GM19351 (cell line): Measurements from ENCODE around the gene TBC1D4.
"Not testable (repeated sequence)": the region's sequence is repeated elsewhere in the genome, so short reads cannot be mapped to it uniquely, and the experiment has no call there.

Experiments
- ATAC-seq: cut with Tn5 transposase; IDR thresholded peaks from one replicate; pipeline ENCODE4 v1.9.1; 2021; ENCODE audit warnings: mild to moderate bottlenecking, moderate library complexity; ENCODE audit not compliant: unreplicated experiment

The TBC1D4 gene

GRCh38 chr13:75365724-75366173 is 116.2 kb downstream of the TBC1D4 start:
- ATAC-seq: peak; percentile 94

- ATAC-seq: no peak
Measured at GRCh38 chr13:75364131-75364713, 117.7 kb downstream of the TBC1D4 start.

- no peak for ATAC-seq
Measured at GRCh38 chr13:75363371-75363770, 118.6 kb downstream of the TBC1D4 start.

GRCh38 chr13:75362026-75362425 is 119.9 kb downstream of the TBC1D4 start:
- ATAC-seq: no peak

DNA sequence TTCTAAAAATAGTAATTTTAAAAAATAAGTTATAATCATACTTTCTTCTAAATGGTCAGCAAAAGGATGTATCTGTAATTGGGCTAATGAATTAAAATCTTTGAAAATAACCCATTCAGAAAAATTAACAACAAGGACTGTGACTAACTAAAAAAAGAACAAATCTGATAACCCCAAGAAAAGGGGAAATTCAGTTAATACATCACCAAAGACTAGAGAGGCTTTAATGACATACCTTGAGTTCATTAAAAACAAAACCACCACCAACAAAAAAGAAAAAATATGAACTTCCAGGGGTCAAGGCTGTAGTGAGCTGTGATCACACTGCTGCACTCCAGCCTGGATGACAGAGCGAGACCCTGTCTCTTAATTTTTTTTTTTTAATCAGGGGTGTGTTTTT is 121.8 kb downstream of the TBC1D4 start:
- no peak for ATAC-seq

DNA sequence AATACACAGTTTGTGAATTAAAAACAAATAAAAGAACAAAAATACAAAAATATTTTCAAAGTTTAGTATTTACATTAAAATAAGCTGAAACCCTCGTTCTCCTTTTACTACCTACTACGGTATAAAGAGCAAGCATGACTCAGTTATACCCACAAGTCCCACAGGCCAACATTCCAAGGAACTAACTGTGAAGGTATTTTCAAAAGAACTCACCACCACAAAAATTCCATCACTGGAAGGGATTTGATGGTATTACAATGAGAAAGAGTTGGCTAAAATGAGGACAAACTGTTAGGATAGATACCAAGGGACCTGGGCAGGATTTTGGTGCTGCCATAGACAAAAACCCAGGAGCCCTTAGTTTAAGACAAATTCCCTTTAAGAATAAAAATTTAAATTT is 122.7 kb downstream of the TBC1D4 start:
- ATAC-seq: no peak

DNA sequence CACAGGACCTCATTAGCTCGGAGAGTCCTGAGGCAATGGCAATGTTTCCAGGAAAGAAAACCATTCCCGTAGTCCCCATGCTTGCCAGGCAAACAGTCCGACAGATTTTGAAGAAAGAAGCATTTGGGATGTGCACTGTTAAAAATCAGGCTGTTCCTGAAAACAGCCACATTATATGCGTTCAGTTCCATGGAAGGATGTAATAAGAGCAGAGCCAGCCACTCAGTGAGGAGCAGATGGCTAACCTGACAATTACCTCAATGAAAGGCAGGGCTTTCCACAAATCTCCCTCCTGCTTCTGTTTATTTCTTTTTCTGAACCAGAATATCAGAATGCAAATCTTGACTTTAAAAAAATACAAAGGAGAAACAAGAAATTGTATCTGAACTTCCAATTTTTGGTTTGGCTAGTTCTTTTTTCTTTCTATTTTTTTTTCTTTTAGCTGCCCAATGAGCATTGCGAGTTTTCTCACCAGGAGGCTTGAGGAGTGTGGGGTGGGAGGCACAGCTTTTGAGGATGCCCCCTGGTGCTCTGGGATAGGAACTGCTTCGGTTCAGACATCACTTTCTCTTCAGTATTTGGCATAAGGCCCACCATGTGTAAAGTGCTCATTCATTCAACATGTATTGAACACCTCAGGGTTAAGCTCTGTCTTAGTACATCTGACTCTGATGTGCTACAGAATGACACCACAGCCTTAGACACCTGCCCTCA is 124.2 kb downstream of the TBC1D4 start:
- peak; percentile 98 for ATAC-seq

GRCh38 chr13:75356421-75356820 is 125.5 kb downstream of the TBC1D4 start:
- no peak for ATAC-seq

DNA sequence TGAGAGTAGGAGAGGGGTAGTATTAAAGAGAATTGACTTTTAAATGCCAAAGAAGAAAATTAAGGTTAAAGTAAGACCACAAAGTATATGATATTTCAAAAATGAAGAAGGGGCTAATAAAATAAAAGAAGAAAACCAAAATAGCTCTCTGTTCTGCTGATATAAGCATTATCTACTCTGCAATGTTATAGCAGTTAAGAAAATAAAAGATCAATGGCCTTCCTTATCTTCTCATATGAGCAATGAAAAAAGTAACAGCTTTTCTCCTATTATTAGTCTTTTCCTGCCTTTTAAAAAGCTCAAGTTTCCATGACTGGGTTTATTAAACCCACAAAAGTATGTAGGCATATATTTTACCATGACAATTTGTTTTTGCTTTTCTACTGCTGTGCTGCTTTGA is 126.4 kb downstream of the TBC1D4 start:
- no peak for ATAC-seq

- no peak for ATAC-seq
Measured at GRCh38 chr13:75353781-75354193, 128.2 kb downstream of the TBC1D4 start.

DNA sequence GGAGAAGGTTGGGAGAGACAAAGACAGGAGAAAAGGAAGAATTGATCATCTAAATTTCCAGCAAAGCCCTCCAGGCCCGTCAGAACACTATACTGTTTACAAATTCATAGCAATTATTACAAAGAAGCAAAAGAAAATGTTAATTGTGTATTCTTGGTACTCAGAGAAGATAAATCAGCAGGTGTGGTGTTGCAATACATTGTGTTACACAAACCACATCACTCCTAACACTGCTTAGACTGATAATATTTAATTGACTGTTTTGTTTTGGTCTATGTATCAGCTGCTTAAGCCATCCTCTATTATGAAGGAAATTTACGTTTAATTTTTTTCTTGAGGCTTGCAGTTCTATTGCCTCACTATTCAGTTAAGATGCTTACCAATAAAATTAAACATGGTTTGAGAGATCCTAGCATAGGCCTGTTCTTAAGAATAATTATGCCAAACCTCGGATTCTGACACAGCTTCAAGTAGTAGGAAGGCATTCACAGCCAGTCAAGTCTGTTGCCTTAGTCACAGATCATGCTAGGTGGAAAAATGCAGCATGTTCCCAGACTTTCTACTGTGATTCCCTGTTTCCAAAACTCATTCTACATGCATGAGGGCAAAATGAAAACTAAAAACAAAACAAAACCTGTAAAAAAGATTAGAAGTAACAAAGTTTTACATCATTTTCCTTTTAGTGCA is 129.2 kb downstream of the TBC1D4 start:
- ATAC-seq: no peak

DNA sequence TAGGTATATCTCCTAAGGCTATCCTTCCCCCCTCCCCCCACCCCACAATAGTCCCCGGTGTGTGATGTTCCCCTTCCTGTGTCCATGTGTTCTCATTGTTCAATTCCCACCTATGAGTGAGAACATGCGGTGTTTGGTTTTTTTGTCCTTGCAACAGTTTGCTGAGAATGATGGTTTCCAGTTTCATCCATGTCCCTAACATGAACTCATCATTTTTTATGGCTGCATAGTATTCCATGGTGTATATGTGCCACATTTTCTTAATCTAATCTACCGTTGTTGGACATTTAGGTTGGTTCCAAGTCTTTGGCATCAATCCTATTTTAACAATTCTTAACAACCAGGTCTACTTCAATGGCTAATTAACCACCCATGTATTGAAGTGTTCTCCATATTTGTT is 130.4 kb downstream of the TBC1D4 start:
- not testable (repeated sequence) for ATAC-seq

DNA sequence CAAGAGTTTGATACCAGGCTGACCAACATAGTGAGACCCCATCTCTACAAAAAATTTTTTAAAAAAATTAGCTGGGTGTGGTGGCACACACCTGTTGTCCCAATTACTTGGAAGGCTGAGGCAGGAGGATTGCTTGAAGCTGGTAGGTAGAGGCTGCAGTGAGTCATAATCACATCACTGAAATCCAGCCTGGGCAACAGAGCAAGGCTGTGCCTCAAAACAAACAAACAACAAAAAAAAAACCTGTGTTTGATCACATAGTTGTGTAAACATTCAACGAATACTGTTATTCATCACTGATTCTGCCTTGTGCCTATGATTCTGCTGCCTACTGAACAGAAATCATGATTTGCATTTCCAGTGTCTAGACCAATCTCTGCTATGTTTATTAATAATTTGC is 134.0 kb downstream of the TBC1D4 start:
- no peak for ATAC-seq

GRCh38 chr13:75347457-75347856 is 134.5 kb downstream of the TBC1D4 start:
- no peak for ATAC-seq

- ATAC-seq: no peak
Measured at GRCh38 chr13:75345193-75345592, 136.8 kb downstream of the TBC1D4 start.

DNA sequence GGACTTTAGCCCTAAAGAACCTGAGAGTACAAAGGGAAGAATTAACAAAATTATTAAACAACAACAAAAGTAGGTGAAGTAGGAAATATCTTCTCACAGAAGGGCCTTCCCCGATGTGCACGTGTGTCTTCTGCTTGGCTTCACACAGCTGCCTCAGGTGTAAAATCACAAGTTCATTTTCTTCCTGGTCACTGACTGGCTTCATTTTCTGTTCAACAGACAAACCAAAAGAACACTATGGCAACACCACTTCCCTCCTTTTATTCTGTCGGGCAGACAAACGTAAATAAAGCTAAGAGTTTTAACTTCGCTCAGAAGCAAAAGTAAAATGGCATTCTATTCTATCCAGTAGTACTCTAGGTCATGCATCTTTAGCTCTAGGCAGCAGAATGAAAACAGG is 140.9 kb downstream of the TBC1D4 start:
- peak; percentile 98 for ATAC-seq

GRCh38 chr13:75339635-75340374 is 142.2 kb downstream of the TBC1D4 start:
- no peak for ATAC-seq

DNA sequence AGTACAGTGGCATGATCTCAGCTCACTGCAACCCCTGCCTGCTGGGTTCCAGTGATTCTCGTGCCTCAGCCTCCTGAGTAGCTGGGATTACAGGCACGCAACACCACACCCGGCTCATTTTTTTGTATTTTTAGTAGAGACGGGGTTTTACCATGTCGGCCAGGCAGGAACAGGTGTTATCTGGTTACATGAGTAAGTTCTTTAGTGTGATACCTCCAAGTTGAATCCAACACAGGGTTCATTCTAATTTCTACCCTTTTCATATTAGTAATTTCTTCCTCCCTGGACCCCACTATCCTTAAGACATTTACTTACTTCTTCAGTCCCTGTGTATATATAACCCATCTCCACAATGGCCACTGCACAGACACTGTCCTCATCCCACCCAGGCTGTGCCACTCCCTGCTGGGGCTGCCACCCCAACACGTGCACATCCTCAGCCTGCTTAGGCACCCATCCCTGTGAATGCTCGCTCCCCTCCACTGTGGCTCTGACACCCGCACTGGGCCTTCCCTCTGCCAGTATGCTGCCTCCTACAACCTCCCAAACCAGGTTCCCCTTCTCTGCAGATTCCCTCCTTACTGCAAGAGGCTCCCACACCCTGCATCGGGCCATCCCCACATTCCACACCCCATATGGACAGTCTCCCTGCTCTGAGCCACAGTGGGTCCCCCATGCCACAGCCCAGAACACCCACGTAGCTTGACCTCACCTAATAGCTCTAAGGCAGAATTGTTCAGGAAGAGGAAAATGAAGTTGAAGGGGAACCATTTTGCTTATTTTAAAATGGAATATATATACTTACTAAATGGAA is 147.1 kb downstream of the TBC1D4 start:
- no peak for ATAC-seq

DNA sequence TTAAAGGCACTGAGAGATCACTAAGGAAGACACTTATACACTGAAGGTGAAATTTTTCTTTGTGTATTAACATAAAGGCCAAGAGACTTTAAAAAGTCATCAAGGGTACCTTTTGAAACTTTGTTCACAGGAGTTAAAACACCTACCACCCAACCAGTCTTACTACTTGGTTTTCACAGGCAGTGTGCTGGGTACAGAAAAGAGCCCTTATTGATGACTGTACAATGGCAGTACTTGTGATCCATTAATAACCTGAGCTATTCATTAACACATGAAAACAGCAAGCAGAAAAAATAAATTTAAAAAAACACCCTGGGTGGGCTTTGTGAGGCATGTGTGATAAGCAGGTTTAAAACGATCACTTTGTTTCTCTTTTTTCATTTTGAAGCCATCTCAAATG is 148.9 kb downstream of the TBC1D4 start:
- ATAC-seq: no peak

- no peak for ATAC-seq
Measured at GRCh38 chr13:75331792-75332349, 150.1 kb downstream of the TBC1D4 start.
